ENCODE results near the gene FAM169A.

DNA sequence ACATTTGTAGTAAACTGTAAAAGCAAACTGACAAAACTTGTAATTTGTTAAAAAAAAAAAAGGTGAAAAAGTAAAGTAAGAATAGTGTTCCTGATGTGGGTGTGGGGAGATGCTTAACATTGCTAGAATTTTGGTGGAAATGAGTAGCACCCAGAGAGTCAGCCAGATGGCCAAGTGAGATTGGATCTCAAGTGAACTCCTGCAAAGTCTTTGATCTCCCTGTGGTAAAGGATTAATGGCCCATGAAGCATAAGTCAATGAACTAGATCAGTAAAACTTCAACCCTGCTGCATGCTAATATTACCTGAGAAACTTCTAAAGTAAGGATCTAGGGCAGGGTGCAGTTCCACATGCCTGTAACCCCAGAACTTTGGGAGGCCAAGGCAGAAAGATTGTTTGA lies 19.0 kb upstream of the FAM169A start:
- TF ChIP-seq POLR2A (IDR thresholded peaks at IDR 0.05; ENCODE audit: low read depth, low read length) = no peak
- TF ChIP-seq POLR2AphosphoS5 (IDR thresholded peaks at IDR 0.05; ENCODE audit: low read depth, low read length) = no peak
- TF ChIP-seq TAF1 (IDR thresholded peaks at IDR 0.05; ENCODE audit: borderline replicate concordance, low read depth, low read length) = no peak

Data from GM12892 (cell line).